ENCODE measurements around the gene WRNIP1.
A peak's percentile ranks its signal among the peaks of the same experiment; 100 is the strongest.

The WRNIP1 gene

GRCh38 chr6:2809015-2809414 lies 43.8 kb downstream of the WRNIP1 start:
- Histone ChIP-seq H3K36me3 (no peaks in the 10 kb centered on the region), H3K4me3 (no peak overlapping the region), H3K4me1 (peaks cover 0 to 38% (median 12%) of the 10 kb centered on the region in 4 donors), H3K9me3 (no peaks in the 10 kb centered on the region), H3K27ac (no peak overlapping the region), H3K27me3 (no peaks in the 10 kb centered on the region)
- TF ChIP-seq, protein P1, sequence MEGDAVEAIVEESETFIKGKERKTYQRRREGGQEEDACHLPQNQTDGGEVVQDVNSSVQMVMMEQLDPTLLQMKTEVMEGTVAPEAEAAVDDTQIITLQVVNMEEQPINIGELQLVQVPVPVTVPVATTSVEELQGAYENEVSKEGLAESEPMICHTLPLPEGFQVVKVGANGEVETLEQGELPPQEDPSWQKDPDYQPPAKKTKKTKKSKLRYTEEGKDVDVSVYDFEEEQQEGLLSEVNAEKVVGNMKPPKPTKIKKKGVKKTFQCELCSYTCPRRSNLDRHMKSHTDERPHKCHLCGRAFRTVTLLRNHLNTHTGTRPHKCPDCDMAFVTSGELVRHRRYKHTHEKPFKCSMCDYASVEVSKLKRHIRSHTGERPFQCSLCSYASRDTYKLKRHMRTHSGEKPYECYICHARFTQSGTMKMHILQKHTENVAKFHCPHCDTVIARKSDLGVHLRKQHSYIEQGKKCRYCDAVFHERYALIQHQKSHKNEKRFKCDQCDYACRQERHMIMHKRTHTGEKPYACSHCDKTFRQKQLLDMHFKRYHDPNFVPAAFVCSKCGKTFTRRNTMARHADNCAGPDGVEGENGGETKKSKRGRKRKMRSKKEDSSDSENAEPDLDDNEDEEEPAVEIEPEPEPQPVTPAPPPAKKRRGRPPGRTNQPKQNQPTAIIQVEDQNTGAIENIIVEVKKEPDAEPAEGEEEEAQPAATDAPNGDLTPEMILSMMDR (IDR thresholded peaks at IDR 0.05) = no peak
- intact Hi-C loops (cut with DNase I; ENCODE audit: low total_unique reads) = no loop called here
- DNase-seq = no peak

- DNase-seq = no peak
- no peak overlapping the region for H3K27ac ChIP-seq
- H3K9me3 ChIP-seq = no peaks in the 10 kb centered on the region
- intact Hi-C loops (cut with DNase I; ENCODE audit: low total_unique reads) = no loop called here
- peaks cover 0 to 27% (median 6%) of the 10 kb centered on the region in 4 donors for H3K4me1 ChIP-seq
- TF ChIP-seq, protein P1 (IDR thresholded peaks at IDR 0.05) = no peak
- no peak overlapping the region for H3K4me3 ChIP-seq
- H3K36me3 ChIP-seq = no peaks in the 10 kb centered on the region
- no peaks in the 10 kb centered on the region for H3K27me3 ChIP-seq
These were observed 45.0 kb downstream of the WRNIP1 start for GRCh38 chr6:2810092-2810671.

DNA sequence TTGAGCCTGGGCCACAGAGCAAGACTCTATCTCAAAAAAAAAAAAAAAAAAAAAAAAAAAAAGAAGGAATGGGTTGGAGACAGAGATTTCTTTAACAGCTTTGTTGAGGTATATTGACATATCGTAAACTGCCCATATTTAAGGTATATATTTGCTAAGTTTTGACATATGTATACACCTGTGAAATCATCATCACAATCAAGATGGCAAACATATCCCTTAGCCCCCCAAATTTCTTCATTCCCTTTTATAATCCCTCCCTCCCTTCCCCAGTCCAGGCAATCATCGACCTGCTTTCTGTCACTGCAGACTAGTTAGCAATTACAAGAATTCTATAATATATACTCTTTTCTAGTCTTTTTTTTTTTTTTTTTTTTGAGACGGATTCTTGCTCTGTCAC lies 47.5 kb downstream of the WRNIP1 start:
- TF ChIP-seq, protein P1 (IDR thresholded peaks at IDR 0.05) = no peak
- peaks cover 0 to 12% (median 5%) of the 10 kb centered on the region in 3 donors for H3K9me3 ChIP-seq
- H3K4me1 ChIP-seq = peaks cover 0 to 12% (median 6%) of the 10 kb centered on the region in 4 donors
- no peaks in the 10 kb centered on the region for H3K27me3 ChIP-seq
- no peak for DNase-seq
- no peak overlapping the region for H3K27ac ChIP-seq
- no peak overlapping the region for H3K4me3 ChIP-seq
- intact Hi-C loops (cut with DNase I; ENCODE audit: low total_unique reads) = no loop called here
- H3K36me3 ChIP-seq = no peaks in the 10 kb centered on the region

- no peaks in the 10 kb centered on the region for H3K36me3 ChIP-seq
- TF ChIP-seq, protein P1 (IDR thresholded peaks at IDR 0.05) = no peak
- no peak overlapping the region for H3K27ac ChIP-seq
- no peak for DNase-seq
- H3K27me3 ChIP-seq = no peaks in the 10 kb centered on the region
- H3K9me3 ChIP-seq = peaks cover 0 to 12% (median 5%) of the 10 kb centered on the region in 3 donors
- no peak overlapping the region for H3K4me3 ChIP-seq
- intact Hi-C loops (cut with DNase I; ENCODE audit: low total_unique reads) = no loop called here
- H3K4me1 ChIP-seq = peaks cover 0 to 30% (median 18%) of the 10 kb centered on the region in 4 donors
These were observed 51.0 kb downstream of the WRNIP1 start for GRCh38 chr6:2816158-2816557.

DNA sequence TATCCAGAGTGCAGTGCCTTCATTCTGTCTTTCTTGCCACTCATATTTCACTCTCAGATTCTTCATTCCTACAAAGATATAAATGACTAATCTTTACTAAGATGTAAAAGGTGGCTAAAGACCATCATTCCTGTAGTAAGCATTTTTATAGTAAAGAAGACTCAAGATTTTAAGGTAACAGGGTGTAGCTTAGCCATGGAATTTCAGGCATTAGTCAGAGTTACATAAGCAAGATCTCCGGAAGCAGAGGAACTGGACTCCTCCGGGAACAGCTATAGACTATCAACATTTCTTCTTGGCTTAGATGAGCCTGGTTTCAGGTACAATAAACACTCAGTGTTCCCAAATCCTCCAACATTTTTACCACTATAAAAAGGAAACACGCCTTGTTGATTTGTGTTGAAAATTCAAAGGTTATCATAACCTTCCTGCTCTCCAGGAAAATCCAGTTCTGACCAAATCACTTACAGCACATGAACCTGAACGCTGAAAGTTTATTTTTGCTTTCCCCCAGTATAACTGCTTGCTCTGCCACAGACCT lies 52.8 kb downstream of the WRNIP1 start:
- Histone ChIP-seq H3K27me3 (no peaks in the 10 kb centered on the region), H3K27ac (peak overlapping the region; percentile 66 to 72), H3K4me3 (peak overlapping the region in 1 of 2 donors; percentile 5), H3K9me3 (peaks cover 0 to 12% (median 5%) of the 10 kb centered on the region in 3 donors), H3K36me3 (no peaks in the 10 kb centered on the region), H3K4me1 (peaks cover 0 to 30% (median 18%) of the 10 kb centered on the region in 4 donors)
- TF ChIP-seq, protein P1 (IDR thresholded peaks at IDR 0.05) = no peak
- intact Hi-C loops (cut with DNase I; ENCODE audit: low total_unique reads) = no loop called here
- no peak for DNase-seq

Measured in tibial artery (tissue), 4 donors.